Omental fat pad (tissue), 4 donors: ENCODE measurements around the gene CAVIN2. TPM values are rescaled to one million over a fixed set of nuclear protein-coding genes. Genes with fewer than 3 reads are reported as not detected.

Source experiments
- ATAC-seq: fragments of 150-250 bp; one replicate; pipeline ENCODE4 v1.9.1; 2016; ENCODE audit warnings: mild to moderate bottlenecking, moderate library complexity; ENCODE audit not compliant: low FRiP score
- DNase-seq: peaks from one replicate; pipeline ENCODE4 v3.0.0-alpha.2; 2019; ENCODE audit warnings: low spot score
- CTCF ChIP-seq, 3 donors: fragments of 450-650 bp; IDR thresholded peaks; one replicate each; pipeline ENCODE4 v1.5.1; 2016 to 2017; ENCODE audit warnings: antibody characterized with exemption in 3 of 3, mild to moderate bottlenecking in 3 of 3, moderate library complexity in 2 of 3
- total RNA-seq, 4 donors: library from RNA; depleted of rRNA; stranded (reverse); fragments of >200 nt; gene quantifications; one replicate each; pipeline ENCODE4 v1.1.0, GENCODE V29; 2016

CAVIN2 gene
- total RNA-seq, 4 donors from 2014 or later, result 45.3 to 194 (median 64.2) TPM

GRCh38 chr2:191875859-191876258, 29.0 kb upstream of the CAVIN2 start:
- no peak for ATAC-seq
- DNase-seq, result no peak
- no peak for TF ChIP-seq CTCF (IDR thresholded peaks at IDR 0.05)

GRCh38 chr2:191870744-191871143, 23.9 kb upstream of the CAVIN2 start:
- ATAC-seq (no peak), DNase-seq (no peak)
- no peak for TF ChIP-seq CTCF (IDR thresholded peaks at IDR 0.05)

DNA sequence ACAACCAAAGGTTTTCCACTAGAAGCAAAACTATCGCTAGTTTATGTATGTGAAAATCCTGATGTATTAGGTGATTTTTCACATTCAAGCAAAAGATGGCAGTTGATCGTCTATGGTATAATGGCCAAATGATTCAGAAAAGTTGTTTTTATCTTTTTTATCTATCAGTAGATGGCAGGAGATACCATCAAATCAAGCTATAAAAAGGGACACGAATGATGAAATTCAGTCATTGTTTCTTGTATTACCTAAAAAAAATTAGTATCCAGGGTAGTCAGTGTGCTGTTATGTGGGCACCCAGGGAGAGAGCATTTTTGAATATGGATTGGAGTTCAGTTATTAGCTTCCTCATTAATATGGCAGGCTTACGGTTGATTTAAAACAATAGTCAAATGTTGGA, 22.9 kb upstream of the CAVIN2 start:
- DNase-seq (no peak), ATAC-seq (no peak)
- no peak for TF ChIP-seq CTCF (IDR thresholded peaks at IDR 0.05)

DNA sequence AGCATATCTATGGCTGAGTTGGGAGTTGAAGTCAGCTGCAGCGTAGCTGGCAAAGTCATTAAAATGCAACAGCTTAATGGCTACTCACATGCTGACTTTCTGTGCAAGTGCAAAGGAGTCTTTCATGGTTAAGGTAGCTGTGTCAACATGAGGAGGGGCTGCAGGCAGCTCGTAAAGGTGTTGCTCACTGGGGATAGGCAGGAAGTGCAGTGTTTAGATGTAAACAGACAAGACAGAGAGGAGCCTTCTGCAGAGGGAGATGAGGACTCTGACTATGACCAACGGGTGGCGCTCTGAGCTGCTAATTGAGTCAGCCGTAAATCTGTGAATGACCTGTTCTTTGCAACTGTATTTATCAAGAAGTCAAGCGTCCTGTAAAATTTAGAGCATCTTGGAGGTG, 22.3 kb upstream of the CAVIN2 start:
- TF ChIP-seq CTCF (IDR thresholded peaks at IDR 0.05), result no peak
- ATAC-seq, result no peak

DNA sequence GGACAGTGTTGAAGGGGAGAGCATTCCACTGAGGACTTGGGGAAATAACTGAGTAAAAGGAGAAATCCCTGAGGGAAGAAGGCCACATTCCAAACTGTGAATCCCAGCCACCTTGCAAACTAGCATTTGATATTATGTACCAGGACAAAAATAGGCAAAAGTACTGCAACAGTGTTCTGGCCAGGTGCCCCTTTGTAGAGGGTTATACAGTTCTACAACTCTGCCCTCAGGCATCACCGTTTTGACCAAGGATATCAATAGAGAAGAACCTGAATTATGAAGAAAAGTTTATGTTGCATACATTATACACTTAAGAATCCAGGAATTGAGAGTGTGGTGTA, 20.6 kb upstream of the CAVIN2 start:
- no peak for DNase-seq
- ATAC-seq, result no peak

More for the DNA sequence above, 22.3 kb upstream of the CAVIN2 start:
- DNase-seq, result no peak

DNA sequence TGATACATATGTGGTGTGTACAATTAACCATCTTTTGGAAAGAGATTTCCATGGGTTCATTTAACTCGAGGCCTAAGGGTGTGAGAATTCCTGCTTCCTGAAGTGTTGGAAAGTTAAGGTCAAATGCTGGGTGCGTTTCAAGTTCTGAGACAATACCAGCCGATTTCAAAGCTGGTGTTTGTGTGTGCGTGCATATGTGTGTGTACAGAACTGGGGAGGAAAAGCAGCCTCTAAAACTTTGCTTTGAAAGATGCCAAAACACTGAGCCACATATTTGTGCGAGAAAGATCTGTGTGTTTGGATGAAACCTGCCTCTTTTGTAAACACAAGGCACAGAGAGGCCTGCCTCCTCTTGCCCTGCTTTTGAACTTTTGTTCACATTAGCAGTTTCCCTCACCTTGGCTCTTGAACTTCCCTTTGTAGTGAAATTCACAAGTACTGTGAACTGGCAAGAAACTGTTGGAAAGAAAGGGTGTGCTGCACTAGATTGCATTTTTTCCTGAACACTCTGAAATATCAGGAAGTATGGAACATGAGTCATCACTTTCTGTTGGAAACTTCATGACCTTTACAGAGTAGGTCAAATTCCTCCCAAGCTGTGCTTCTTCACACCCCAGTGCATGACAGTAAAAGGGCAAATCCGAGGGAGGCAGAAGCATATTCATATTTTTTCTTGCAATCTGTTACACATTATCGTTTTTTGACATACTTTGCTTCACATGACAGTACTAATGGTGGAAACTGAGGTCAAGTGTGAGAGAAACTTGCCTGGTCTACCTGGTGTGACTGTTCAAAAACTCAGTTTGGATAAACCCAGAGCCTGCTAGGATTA, 20.0 kb upstream of the CAVIN2 start:
- no peak for TF ChIP-seq CTCF (IDR thresholded peaks at IDR 0.05)
- ATAC-seq (peak; percentile 94), DNase-seq (no peak)

More for the DNA sequence above, 20.6 kb upstream of the CAVIN2 start:
- no peak for TF ChIP-seq CTCF (IDR thresholded peaks at IDR 0.05)

- no peak for TF ChIP-seq CTCF (IDR thresholded peaks at IDR 0.05)
- ATAC-seq (no peak), DNase-seq (no peak)
These were observed 19.3 kb upstream of the CAVIN2 start for GRCh38 chr2:191866195-191866594.
